Measurements from ENCODE around the gene NDUFAF2.

GRCh38 chr5:60958712-60959111 lies 13.7 kb downstream of the NDUFAF2 start:
- TF ChIP-seq POLR2A (IDR thresholded peaks at IDR 0.05), result no peak
- TF ChIP-seq, protein P1, sequence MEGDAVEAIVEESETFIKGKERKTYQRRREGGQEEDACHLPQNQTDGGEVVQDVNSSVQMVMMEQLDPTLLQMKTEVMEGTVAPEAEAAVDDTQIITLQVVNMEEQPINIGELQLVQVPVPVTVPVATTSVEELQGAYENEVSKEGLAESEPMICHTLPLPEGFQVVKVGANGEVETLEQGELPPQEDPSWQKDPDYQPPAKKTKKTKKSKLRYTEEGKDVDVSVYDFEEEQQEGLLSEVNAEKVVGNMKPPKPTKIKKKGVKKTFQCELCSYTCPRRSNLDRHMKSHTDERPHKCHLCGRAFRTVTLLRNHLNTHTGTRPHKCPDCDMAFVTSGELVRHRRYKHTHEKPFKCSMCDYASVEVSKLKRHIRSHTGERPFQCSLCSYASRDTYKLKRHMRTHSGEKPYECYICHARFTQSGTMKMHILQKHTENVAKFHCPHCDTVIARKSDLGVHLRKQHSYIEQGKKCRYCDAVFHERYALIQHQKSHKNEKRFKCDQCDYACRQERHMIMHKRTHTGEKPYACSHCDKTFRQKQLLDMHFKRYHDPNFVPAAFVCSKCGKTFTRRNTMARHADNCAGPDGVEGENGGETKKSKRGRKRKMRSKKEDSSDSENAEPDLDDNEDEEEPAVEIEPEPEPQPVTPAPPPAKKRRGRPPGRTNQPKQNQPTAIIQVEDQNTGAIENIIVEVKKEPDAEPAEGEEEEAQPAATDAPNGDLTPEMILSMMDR (IDR thresholded peaks at IDR 0.05), result no peak

Measured in thyroid gland (tissue), 4 donors.